Transverse colon (tissue), 4 donors: ENCODE data around the gene KLHL17. TPM values are rescaled to one million over a fixed set of nuclear protein-coding genes. Genes with fewer than 3 reads are reported as not detected.

Experiments
- DNase-seq: peaks from one replicate; pipeline ENCODE4 v3.0.0-alpha.2; 2019
- H3K27ac ChIP-seq, 4 donors: fragments of 200-600 bp; sonication (generic); 2 replicates each; pipeline ENCODE4 v1.5.1; 2016 to 2018; ENCODE audit warnings: inconsistent platforms in 4 of 4
- H3K27me3 ChIP-seq: fragments of 200-600 bp; sonication (generic); 2 replicates; pipeline ENCODE4 v1.5.1; 2017; ENCODE audit warnings: inconsistent platforms
- H3K36me3 ChIP-seq, 4 donors: fragments of 200-600 bp; sonication (generic); 2 replicates each; pipeline ENCODE4 v1.5.1; 2017 to 2019; ENCODE audit warnings: inconsistent platforms in 4 of 4
- H3K4me1 ChIP-seq, 4 donors: fragments of 200-600 bp; sonication (generic); 2 replicates each; pipeline ENCODE4 v1.5.1; 2017 to 2020; ENCODE audit warnings: inconsistent platforms in 4 of 4
- H3K4me3 ChIP-seq, 4 donors: fragments of 200-600 bp; sonication (generic); 1 replicate in 1 of 4; 2 replicates in 3 of 4; pipeline versions ENCODE4 v1.5.1 to v1.6.1; 2017 to 2019; ENCODE audit warnings: inconsistent platforms in 4 of 4
- H3K9me3 ChIP-seq, 2 donors: fragments of 200-600 bp; sonication (generic); 2 replicates each; pipeline ENCODE4 v1.5.1; 2017 to 2019; ENCODE audit warnings: inconsistent platforms in 2 of 2
- EP300 ChIP-seq: sonication (generic); formaldehyde crosslinking; IDR thresholded peaks from one replicate; pipeline ENCODE4 v1.6.1; 2017; ENCODE audit warnings: antibody characterized with exemption, low read depth
- POLR2A ChIP-seq: fragments of 450-650 bp; IDR thresholded peaks from one replicate; pipeline ENCODE4 v1.6.1; 2016; ENCODE audit warnings: antibody characterized with exemption, mild to moderate bottlenecking, moderate library complexity
- POLR2AphosphoS5 ChIP-seq, 3 donors: sonication (generic); formaldehyde crosslinking; IDR thresholded peaks; one replicate each; pipeline ENCODE4 v1.6.1; 2016; ENCODE audit warnings: antibody characterized with exemption in 3 of 3
- WGBS, 2 donors: methylation state at CpG; one replicate each; pipeline ENCODE4 v1.1.5; 2018; ENCODE audit warnings: low coverage in 1 of 2; 5-methylcytosine and 5-hydroxymethylcytosine counted together
- in situ Hi-C, 4 donors: fragments of 200-750 bp; cut with MboI; loops; one replicate each; pipeline versions ENCODE4 v1.15.0 to v1.15.1; 2017; ENCODE audit warnings: low sequenced_read_pairs in 3 of 4, low pct_ligation_motif_present in 1 of 4, low pct_unique_long_range_greater_than_20kb in 1 of 4
- intact Hi-C: fragments of 100-400 bp; cut with DNase I; formaldehyde crosslinking; loops from one replicate; pipeline ENCODE4 v1.15.1; 2023; ENCODE audit warnings: low total_unique reads
- total RNA-seq, 4 donors: library from RNA; depleted of rRNA; stranded (reverse); fragments of >200 nt; gene quantifications; one replicate each; pipeline ENCODE4 v1.1.0, GENCODE V29; 2016
- TF ChIP-seq, protein P1 (sequence below), 5 experiments: fragments of 200-600 bp in 3 of 5; fragments of 450-650 bp in 2 of 5; sonication (generic) in 3 of 5; IDR thresholded peaks; 1 replicate in 2 of 5; 2 replicates in 3 of 5; pipeline ENCODE4 v1.5.1; 2016 to 2017; ENCODE audit warnings: antibody characterized with exemption in 5 of 5, inconsistent platforms in 3 of 5, mild to moderate bottlenecking in 2 of 5, moderate library complexity in 1 of 5

Gene KLHL17
- total RNA-seq, 4 donors from 2014 or later: 10.8 to 26.1 (median 11.4) TPM

DNA sequence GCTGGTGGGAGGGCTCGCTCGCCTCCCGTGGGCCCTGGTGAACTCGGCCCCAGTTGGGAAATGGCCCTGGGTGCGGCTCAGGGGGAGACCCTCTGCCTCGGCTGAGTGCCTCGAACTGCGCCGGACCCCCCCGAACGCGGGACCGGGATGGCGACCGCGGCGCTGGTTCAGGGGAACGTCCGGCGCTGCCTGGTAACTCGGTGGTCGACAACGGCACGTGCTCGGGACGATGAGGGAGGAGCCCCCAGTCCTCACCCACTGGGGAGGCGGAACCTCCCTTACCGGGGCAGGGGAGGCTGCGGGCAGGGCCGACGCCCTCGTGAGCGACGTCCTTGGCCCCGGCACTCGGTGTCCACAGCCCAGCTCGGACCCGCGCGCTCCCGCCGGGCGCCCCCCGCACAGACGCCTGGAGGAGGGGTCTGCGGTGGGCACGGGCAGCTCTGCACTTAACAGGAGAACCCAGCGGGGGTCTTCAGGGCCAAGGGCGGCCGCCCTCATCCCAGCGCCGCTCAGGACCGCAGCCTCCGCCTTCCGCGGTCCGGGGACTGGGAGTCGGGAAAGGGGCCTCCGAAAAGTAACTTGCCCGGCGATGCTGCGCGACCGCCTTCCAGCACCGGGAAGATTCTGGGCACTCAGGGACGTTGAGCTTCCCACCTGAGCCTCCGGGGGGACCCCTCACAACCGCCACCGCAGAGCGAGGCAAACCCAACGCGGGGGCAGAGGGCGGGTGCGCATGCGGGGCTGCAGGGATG, 37.8 kb downstream of the KLHL17 start:
- in situ Hi-C loops: no loop called here
- Histone ChIP-seq H3K27me3 (peaks cover 64% of the 10 kb centered on the region), H3K36me3 (no peaks in the 10 kb centered on the region), H3K4me3 (peak overlapping the region in 3 of 4 donors; percentile 50 to 68 (median 54)), H3K9me3 (no peaks in the 10 kb centered on the region), H3K4me1 (peaks cover 13 to 42% (median 39%) of the 10 kb centered on the region in 4 donors), H3K27ac (peak overlapping the region in 3 of 4 donors; percentile 92 to 95 (median 95))
- DNase-seq: no peak
- TF ChIP-seq POLR2AphosphoS5 (IDR thresholded peaks at IDR 0.05) (no peak), POLR2A (no peak), EP300 (no peak)
- TF ChIP-seq, protein P1, sequence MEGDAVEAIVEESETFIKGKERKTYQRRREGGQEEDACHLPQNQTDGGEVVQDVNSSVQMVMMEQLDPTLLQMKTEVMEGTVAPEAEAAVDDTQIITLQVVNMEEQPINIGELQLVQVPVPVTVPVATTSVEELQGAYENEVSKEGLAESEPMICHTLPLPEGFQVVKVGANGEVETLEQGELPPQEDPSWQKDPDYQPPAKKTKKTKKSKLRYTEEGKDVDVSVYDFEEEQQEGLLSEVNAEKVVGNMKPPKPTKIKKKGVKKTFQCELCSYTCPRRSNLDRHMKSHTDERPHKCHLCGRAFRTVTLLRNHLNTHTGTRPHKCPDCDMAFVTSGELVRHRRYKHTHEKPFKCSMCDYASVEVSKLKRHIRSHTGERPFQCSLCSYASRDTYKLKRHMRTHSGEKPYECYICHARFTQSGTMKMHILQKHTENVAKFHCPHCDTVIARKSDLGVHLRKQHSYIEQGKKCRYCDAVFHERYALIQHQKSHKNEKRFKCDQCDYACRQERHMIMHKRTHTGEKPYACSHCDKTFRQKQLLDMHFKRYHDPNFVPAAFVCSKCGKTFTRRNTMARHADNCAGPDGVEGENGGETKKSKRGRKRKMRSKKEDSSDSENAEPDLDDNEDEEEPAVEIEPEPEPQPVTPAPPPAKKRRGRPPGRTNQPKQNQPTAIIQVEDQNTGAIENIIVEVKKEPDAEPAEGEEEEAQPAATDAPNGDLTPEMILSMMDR (IDR thresholded peaks at IDR 0.05): no peak
- intact Hi-C loops: no loop called here
- 59% methylated on average over 66 of the region's 75 CpGs; no CpG with 5 or more reads in 1 of the 2 donors for WGBS, 2 donors

DNA sequence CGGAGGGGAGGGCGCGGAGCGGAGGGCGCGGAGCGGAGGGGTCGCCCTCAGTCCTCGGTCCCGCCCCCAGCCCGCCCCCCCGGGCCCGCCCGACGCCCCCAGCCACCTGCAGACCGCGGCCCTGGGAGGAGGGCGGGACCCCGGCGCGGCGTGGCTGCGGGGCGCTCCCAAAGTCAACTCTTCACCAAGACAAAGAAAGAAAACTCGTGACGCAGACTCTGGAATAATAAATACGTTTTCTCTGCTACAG, 38.3 kb downstream of the KLHL17 start:
- Histone ChIP-seq H3K27ac (peak overlapping the region; percentile 92 to 95 (median 94)), H3K4me3 (peak overlapping the region; percentile 50 to 68 (median 60)), H3K27me3 (peaks cover 64% of the 10 kb centered on the region), H3K9me3 (no peaks in the 10 kb centered on the region), H3K36me3 (no peaks in the 10 kb centered on the region), H3K4me1 (peaks cover 13 to 42% (median 39%) of the 10 kb centered on the region in 4 donors)
- WGBS, 2 donors: no CpG with 5 or more reads among the region's 27 CpGs
- in situ Hi-C loops: no loop called here
- intact Hi-C loops: no loop called here
- TF ChIP-seq, protein P1 (IDR thresholded peaks at IDR 0.05): no peak
- TF ChIP-seq EP300 (no peak), POLR2AphosphoS5 (IDR thresholded peaks at IDR 0.05) (no peak), POLR2A (no peak)
- DNase-seq: no peak

DNA sequence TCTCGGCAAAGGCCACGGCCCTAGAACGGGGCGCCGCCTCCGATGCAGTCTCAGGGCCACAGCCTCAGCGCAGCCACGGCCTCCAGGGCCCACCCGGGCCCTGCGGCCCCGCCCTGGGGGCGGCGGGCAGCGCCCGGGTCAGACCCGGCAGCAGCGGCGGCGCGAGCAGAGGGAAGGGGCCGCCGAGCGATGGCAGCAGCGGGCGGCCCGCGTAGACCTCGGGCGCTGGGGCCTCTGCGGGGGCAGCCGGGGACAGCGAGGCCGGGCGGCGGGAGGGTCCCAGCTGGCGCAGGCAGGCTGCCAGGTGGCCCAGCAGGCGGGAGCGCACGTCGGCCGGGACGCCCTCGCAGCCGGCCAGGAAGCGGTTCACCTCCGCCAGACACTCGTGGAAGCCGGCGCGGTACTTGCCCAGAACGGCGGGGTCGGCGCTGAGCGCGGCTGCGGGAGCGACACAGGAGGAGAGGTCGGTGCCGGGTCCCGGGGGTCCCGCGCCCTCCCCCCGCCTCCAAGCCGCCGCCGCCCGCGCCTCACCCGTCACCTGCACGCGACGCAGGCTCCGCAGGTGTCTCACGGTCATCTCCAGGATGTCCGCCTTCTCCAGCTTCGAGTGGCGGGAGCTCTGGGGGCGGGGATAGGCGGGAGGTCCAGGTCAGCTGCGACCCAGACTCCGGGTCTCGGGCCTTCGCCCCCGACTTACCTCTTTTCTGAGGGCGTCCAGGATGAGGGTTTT, 38.8 kb downstream of the KLHL17 start:
- Histone ChIP-seq H3K27ac (peak overlapping the region; percentile 92 to 95 (median 94)), H3K36me3 (no peaks in the 10 kb centered on the region), H3K4me3 (peak overlapping the region; percentile 50 to 68 (median 60)), H3K27me3 (peaks cover 67% of the 10 kb centered on the region), H3K4me1 (peaks cover 13 to 42% (median 39%) of the 10 kb centered on the region in 4 donors), H3K9me3 (no peaks in the 10 kb centered on the region)
- intact Hi-C loops: no loop called here
- DNase-seq: no peak
- TF ChIP-seq POLR2AphosphoS5 (IDR thresholded peaks at IDR 0.05): no peak
- TF ChIP-seq POLR2A: no peak
- TF ChIP-seq EP300: no peak
- TF ChIP-seq, protein P1 (IDR thresholded peaks at IDR 0.05): no peak
- 0% methylated on average over 77 of the region's 86 CpGs; no CpG with 5 or more reads in 1 of the 2 donors for WGBS, 2 donors
- in situ Hi-C loops: no loop called here

DNA sequence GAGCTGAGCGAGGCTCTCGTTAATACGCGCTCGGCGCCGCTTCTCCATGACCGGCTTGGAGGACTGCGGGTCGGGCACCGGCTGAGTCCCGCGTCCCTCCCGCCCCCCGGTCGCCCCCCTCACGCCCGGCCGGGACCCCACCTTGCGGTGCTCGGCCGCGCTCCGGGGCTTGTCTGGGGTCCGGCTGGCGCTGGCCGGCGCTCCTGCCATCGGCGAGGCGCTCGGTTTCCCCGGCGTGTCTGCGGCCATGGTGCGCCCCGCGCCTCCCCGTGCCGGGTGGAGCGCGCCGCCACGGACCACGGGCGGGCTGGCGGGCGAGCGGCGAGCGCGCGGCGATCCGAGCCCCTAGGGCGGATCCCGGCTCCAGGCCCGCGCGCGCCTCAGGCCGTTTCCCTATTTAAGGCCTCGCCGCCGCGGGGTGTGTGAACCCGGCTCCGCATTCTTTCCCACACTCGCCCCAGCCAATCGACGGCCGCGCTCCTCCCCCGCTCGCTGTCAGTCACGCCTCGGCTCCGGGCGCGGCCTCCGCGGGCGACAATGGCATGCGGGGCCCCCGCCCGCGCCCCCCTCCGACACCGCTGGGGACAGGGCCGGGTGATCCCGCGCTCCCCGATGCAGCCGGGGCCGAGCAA, 39.5 kb downstream of the KLHL17 start, which contains the start of gene HES4:
TSS of gene HES4 (minus strand) at position 373 of the 632 bp plus-strand sequence. CDS start at position 249, 124 bp downstream.
- WGBS, 2 donors: 0% methylated on average over 66 of the region's 95 CpGs; no CpG with 5 or more reads in 1 of the 2 donors

More for the DNA sequence above, 39.5 kb downstream of the KLHL17 start, which contains the start of gene HES4:
- TF ChIP-seq, protein P1 (IDR thresholded peaks at IDR 0.05): no peak
- TF ChIP-seq EP300 (peak; percentile 38), POLR2A (peak; percentile 45), POLR2AphosphoS5 (IDR thresholded peaks at IDR 0.05) (peak; percentile 53 to 74 (median 66))
- intact Hi-C loops: no loop called here
- in situ Hi-C loops: no loop called here
- peaks cover 13 to 46% (median 42%) of the 10 kb centered on the region in 4 donors for H3K4me1 ChIP-seq
- peaks cover 73% of the 10 kb centered on the region for H3K27me3 ChIP-seq
- H3K4me3 ChIP-seq: peak within 1 kb of the TSS; percentile 50 to 68 (median 60)
- peak; percentile 92 for DNase-seq
- no peaks in the 10 kb centered on the region for H3K36me3 ChIP-seq
- H3K27ac ChIP-seq: peak within 1 kb of the TSS; percentile 92 to 95 (median 94)
- no peaks in the 10 kb centered on the region for H3K9me3 ChIP-seq
